ENCODE data around the gene LTF. TPM values are rescaled to one million over a fixed set of nuclear protein-coding genes. Genes with fewer than 3 reads are reported as not detected.
A peak's percentile ranks its signal among the peaks of the same experiment; 100 is the strongest.
"Not testable (repeated sequence)": the region's sequence is repeated elsewhere in the genome, so short reads cannot be mapped to it uniquely, and the experiment has no call there.

Gene LTF
- total RNA-seq, 1 donor from 2014 or later: not detected

- no peak for TF ChIP-seq CTCF (conservative IDR thresholded peaks at IDR 0.05; ENCODE audit: low read depth, low read length)
- no peak for DNase-seq (ENCODE audit: low read depth)
- H3K4me3 ChIP-seq (ENCODE audit: low read depth, low read length): no peak overlapping the region
These were observed 35.0 kb downstream of the LTF start for GRCh38 chr3:46429671-46430070.

GRCh38 chr3:46429250-46429649 is 35.5 kb downstream of the LTF start:
- no peak for TF ChIP-seq CTCF (conservative IDR thresholded peaks at IDR 0.05; ENCODE audit: low read depth, low read length)
- no peak for DNase-seq (ENCODE audit: low read depth)
- H3K4me3 ChIP-seq (ENCODE audit: low read depth, low read length): no peak overlapping the region

GRCh38 chr3:46427916-46428833 is 36.5 kb downstream of the LTF start:
- DNase-seq (ENCODE audit: low read depth): no peak
- no peak for TF ChIP-seq CTCF (conservative IDR thresholded peaks at IDR 0.05; ENCODE audit: low read depth, low read length)
- H3K4me3 ChIP-seq (ENCODE audit: low read depth, low read length): no peak overlapping the region

GRCh38 chr3:46427404-46427803 is 37.3 kb downstream of the LTF start:
- not testable (repeated sequence) for H3K4me3 ChIP-seq (ENCODE audit: low read depth, low read length); DNase-seq (ENCODE audit: low read depth)

- DNase-seq (ENCODE audit: low read depth); H3K4me3 ChIP-seq (ENCODE audit: low read depth, low read length): not testable (repeated sequence)
These were observed 38.2 kb downstream of the LTF start for GRCh38 chr3:46426476-46426875.

GRCh38 chr3:46423588-46423987 is 41.1 kb downstream of the LTF start:
- DNase-seq (ENCODE audit: low read depth): peak; percentile 59
- H3K4me3 ChIP-seq (ENCODE audit: low read depth, low read length): no peak overlapping the region
- no peak for TF ChIP-seq CTCF (conservative IDR thresholded peaks at IDR 0.05; ENCODE audit: low read depth, low read length)

- H3K4me3 ChIP-seq (ENCODE audit: low read depth, low read length): no peak overlapping the region
- no peak for TF ChIP-seq CTCF (conservative IDR thresholded peaks at IDR 0.05; ENCODE audit: low read depth, low read length)
- DNase-seq (ENCODE audit: low read depth): no peak
These were observed 42.1 kb downstream of the LTF start for GRCh38 chr3:46422617-46423016.

- no peak for TF ChIP-seq CTCF (conservative IDR thresholded peaks at IDR 0.05; ENCODE audit: low read depth, low read length)
- DNase-seq (ENCODE audit: low read depth): no peak
- no peak overlapping the region for H3K4me3 ChIP-seq (ENCODE audit: low read depth, low read length)
These were observed 43.8 kb downstream of the LTF start for GRCh38 chr3:46420931-46421330.
